GM12878 (cell line): ENCODE measurements around the gene SYNE4. TPM values are rescaled to one million over a fixed set of nuclear protein-coding genes. Genes with fewer than 3 reads are reported as not detected.

Source experiments
- ATAC-seq: fragments of 200-7000 bp; cut with Tn5 transposase; 3 replicates; pipeline ENCODE4 v1.9.1; 2020; ENCODE audit warnings: mild to moderate bottlenecking, moderate library complexity
- BruUV-seq: library from RNA; stranded (reverse); fragments of 400-500 nt; replicated peaks from 2 replicates; lab custom pipeline; 2021; lab: Mats Ljungman, UMichigan
- CTCF ChIA-PET: fragments of 300-600 bp; sonication (Branson Sonifier 250); formaldehyde crosslinking; extraction: SDS; loops from one replicate; lab custom pipeline; 2021; ENCODE audit warnings: inconsistent platforms; lab: Yijun Ruan, JAX
- POLR2A ChIA-PET: fragments of 350-600 bp; formaldehyde crosslinking; extraction: SDS; loops from one replicate; lab custom pipeline; 2021; ENCODE audit warnings: inconsistent platforms; lab: Charles Lee
- RAD21 ChIA-PET: fragments of 300-600 bp; sonication (Branson Sonifier 250); formaldehyde crosslinking; loops from one replicate; lab custom pipeline; 2023; ENCODE audit warnings: antibody characterized with exemption; ENCODE audit not compliant: unreplicated experiment; lab: Charles Lee
- SMC1A ChIA-PET: fragments of 300-600 bp; sonication (Branson Sonifier 250); formaldehyde crosslinking; loops from one replicate; lab custom pipeline; 2023; ENCODE audit not compliant: unreplicated experiment, uncharacterized antibody; lab: Charles Lee
- DNase-seq: peaks from one replicate; pipeline ENCODE4 v3.0.0-alpha.2; 2011; ENCODE audit warnings: low read depth, low spot score
- FAIRE-seq: peaks from 3 replicates; lab custom pipeline; 2011; peaks lifted over from hg19 to GRCh38; lab: Jason Lieb, UNC
- H2AFZ ChIP-seq: 2 replicates; pipeline ENCODE4 v1.6.0; 2011; ENCODE audit warnings: low read depth, low read length, control low read depth; ENCODE audit not compliant: control insufficient read depth
- H3K27ac ChIP-seq: 2 replicates; pipeline ENCODE4 v1.5.1; 2011; ENCODE audit warnings: control low read depth; ENCODE audit not compliant: control insufficient read depth, insufficient read depth
- H3K27me3 ChIP-seq, 2 experiments: replicated peaks in 1 of 2; 2 replicates each; pipeline versions ENCODE4 v1.6.0 to v1.6.1; 2011; ENCODE audit warnings: low read length in 1 of 2; ENCODE audit not compliant: control insufficient read depth in 2 of 2, insufficient read depth in 2 of 2
- H3K36me3 ChIP-seq, 2 experiments: 2 replicates each; pipeline ENCODE4 v1.5.1; 2011; ENCODE audit warnings: low read length in 1 of 2; ENCODE audit not compliant: control insufficient read depth in 2 of 2, insufficient read depth in 2 of 2
- H3K4me1 ChIP-seq: 2 replicates; pipeline ENCODE4 v1.6.1; 2011; ENCODE audit warnings: mild to moderate bottlenecking, low read length, moderate library complexity, mixed read lengths; ENCODE audit not compliant: control insufficient read depth, insufficient read depth
- H3K4me2 ChIP-seq: 2 replicates; pipeline ENCODE4 v1.6.0; 2011; ENCODE audit warnings: control low read depth; ENCODE audit not compliant: control insufficient read depth, insufficient read depth
- H3K4me3 ChIP-seq: fragments of 200-600 bp; sonication (generic); 2 replicates; pipeline ENCODE4 v1.5.1; 2016
- H3K79me2 ChIP-seq: 2 replicates; pipeline ENCODE4 v1.6.0; 2011; ENCODE audit warnings: low read length; ENCODE audit not compliant: control insufficient read depth, insufficient read depth
- H3K9ac ChIP-seq: 2 replicates; pipeline ENCODE4 v1.8.0; 2011; ENCODE audit warnings: low read length, control low read depth, mixed read lengths; ENCODE audit not compliant: control insufficient read depth, insufficient read depth
- H3K9me3 ChIP-seq: replicated peaks from 3 replicates; pipeline ENCODE4 v1.5.1; 2011; ENCODE audit warnings: mild to moderate bottlenecking, low read length; ENCODE audit not compliant: control insufficient read depth, insufficient read depth
- H4K20me1 ChIP-seq: 2 replicates; pipeline ENCODE4 v1.6.0; 2011; ENCODE audit not compliant: control insufficient read depth, insufficient read depth
- ATF7 ChIP-seq: fragments of 450-650 bp; IDR thresholded peaks from 2 replicates; pipeline ENCODE4 v1.6.1; 2016; ENCODE audit warnings: low read depth, mild to moderate bottlenecking
- IKZF1 ChIP-seq: fragments of 450-650 bp; conservative IDR thresholded peaks from 2 replicates; pipeline ENCODE4 v1.6.1; 2017; ENCODE audit warnings: antibody characterized with exemption, mild to moderate bottlenecking
- NRF1 ChIP-seq: conservative IDR thresholded peaks from 2 replicates; pipeline ENCODE4 v1.6.1; 2011; ENCODE audit warnings: mild to moderate bottlenecking, low read depth, low read length, improper control_type of control experiment
- RAD21 ChIP-seq: IDR thresholded peaks from 2 replicates; pipeline ENCODE4 v1.6.1; 2011; ENCODE audit warnings: mild to moderate bottlenecking, low read depth, low read length, moderate library complexity; ENCODE audit not compliant: insufficient read depth
- TAF1 ChIP-seq: IDR thresholded peaks from 2 replicates; pipeline ENCODE4 v1.6.1; 2011; ENCODE audit warnings: mild to moderate bottlenecking, low read depth, low read length, borderline replicate concordance
- WGBS: methylation state at CpG from one replicate; pipeline ENCODE4 v1.1.6; 2016; ENCODE audit warnings: low lambda C conversion rate; ENCODE audit not compliant: insufficient replicate concordance, insufficient coverage; ENCODE audit errors: missing lambda C conversion rate; 5-methylcytosine and 5-hydroxymethylcytosine counted together
- in situ Hi-C: fragments of 300-500 bp; cut with MboI; formaldehyde crosslinking; loops from 9 replicates; pipeline ENCODE4 v1.14.3; 2018; ENCODE audit warnings: mixed read lengths
- intact Hi-C: fragments of 100-400 bp; cut with micrococcal nuclease; formaldehyde crosslinking; loops from one replicate; pipeline ENCODE4 v1.14.2; 2022; ENCODE audit not compliant: unreplicated experiment
- polyA plus RNA-seq, 11 experiments: library from polyadenylated mRNA; depleted of rRNA in 4 of 11; unstranded in 6 of 11; stranded (reverse) in 5 of 11; fragments of >200 nt; fragmentation: Nextera tagmentation in 4 of 11; fragmentation: Illumina TruSeq in 1 of 11; extraction: Ambion mirVana in 4 of 11; extraction: Trizol in 1 of 11; gene quantifications; 1 replicate in 1 of 11; 2 replicates in 10 of 11; pipeline versions ENCODE4 v1.2.1 to v1.2.3, GENCODE V29; 2011 to 2016; ENCODE audit warnings: inconsistent platforms in 2 of 11, missing spikeins in 2 of 11, low read depth in 1 of 11
- total RNA-seq, 4 experiments: library from RNA; depleted of rRNA in 3 of 4; stranded (reverse); fragments of >200 nt in 3 of 4; fragmentation: Illumina TruSeq in 1 of 4; extraction: Trizol in 1 of 4; gene quantifications; 2 replicates each; pipeline versions ENCODE4 v1.2.1 to v1.2.3, GENCODE V29; 2013 to 2021
- TF ChIP-seq, protein P1 (sequence below), 3 experiments: IDR thresholded peaks in 2 of 3; conservative IDR thresholded peaks in 1 of 3; 2 replicates each; pipeline ENCODE4 v1.5.1; 2011; ENCODE audit warnings: low read depth in 3 of 3, low read length in 3 of 3, mild to moderate bottlenecking in 3 of 3, control low read depth in 2 of 3, moderate library complexity in 2 of 3, inconsistent platforms in 1 of 3, mixed read lengths in 1 of 3; ENCODE audit not compliant: control insufficient read depth in 2 of 3, insufficient read depth in 1 of 3; ENCODE audit errors: extremely low read depth in 1 of 3

Gene SYNE4
- total and polyA plus RNA-seq, 10 of the 15 experiments (the other 5 are each of a cell fraction or from before 2014, with no cell fraction given), result 0.35 to 1.2 (median 0.71) TPM

- Histone ChIP-seq H3K79me2 (no peaks in the 10 kb centered on the region), H3K9me3 (no peaks in the 10 kb centered on the region), H3K36me3 (no peaks in the 10 kb centered on the region; a peak in 2 of 4 replicates), H3K9ac (no peak overlapping the region), H4K20me1 (no peaks in the 10 kb centered on the region), H3K27me3 (no peaks in the 10 kb centered on the region), H3K4me2 (no peak overlapping the region), H3K4me1 (no peaks in the 10 kb centered on the region), H3K27ac (no peak overlapping the region), H3K4me3 (no peak overlapping the region), H2AFZ (no peak overlapping the region)
- peak; percentile 23 for DNase-seq
- POLR2A ChIA-PET, result no interaction called here
- RAD21 ChIA-PET, result no interaction called here
- CTCF ChIA-PET, result interaction anchor here (0.6 to 1.2 kb wide), 2 partner anchors 30 to 522 kb away, joined by 3 to 4 read pairs; no protein-coding TSS in a partner anchor
- WGBS, result 95% methylated on average over 8 of the region's 8 CpGs
- FAIRE-seq, result peak; percentile 38
- intact Hi-C loops (no loop called here), in situ Hi-C loops (no loop called here)
- BruUV-seq, result no TSS peak
- SMC1A ChIA-PET, result interaction anchor here (0.7 to 1.0 kb wide), 2 partner anchors 32 to 85 kb away, joined by 3 read pairs; partner anchors contain the start of genes POLR2I and TBCB
- peak; percentile 74 for ATAC-seq
- no peak for TF ChIP-seq TAF1
- TF ChIP-seq RAD21, result peak; percentile 21; the same call in 1 of the 2 replicates
- TF ChIP-seq, protein P1, sequence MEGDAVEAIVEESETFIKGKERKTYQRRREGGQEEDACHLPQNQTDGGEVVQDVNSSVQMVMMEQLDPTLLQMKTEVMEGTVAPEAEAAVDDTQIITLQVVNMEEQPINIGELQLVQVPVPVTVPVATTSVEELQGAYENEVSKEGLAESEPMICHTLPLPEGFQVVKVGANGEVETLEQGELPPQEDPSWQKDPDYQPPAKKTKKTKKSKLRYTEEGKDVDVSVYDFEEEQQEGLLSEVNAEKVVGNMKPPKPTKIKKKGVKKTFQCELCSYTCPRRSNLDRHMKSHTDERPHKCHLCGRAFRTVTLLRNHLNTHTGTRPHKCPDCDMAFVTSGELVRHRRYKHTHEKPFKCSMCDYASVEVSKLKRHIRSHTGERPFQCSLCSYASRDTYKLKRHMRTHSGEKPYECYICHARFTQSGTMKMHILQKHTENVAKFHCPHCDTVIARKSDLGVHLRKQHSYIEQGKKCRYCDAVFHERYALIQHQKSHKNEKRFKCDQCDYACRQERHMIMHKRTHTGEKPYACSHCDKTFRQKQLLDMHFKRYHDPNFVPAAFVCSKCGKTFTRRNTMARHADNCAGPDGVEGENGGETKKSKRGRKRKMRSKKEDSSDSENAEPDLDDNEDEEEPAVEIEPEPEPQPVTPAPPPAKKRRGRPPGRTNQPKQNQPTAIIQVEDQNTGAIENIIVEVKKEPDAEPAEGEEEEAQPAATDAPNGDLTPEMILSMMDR (IDR thresholded peaks at IDR 0.05 in 2 of 3, conservative IDR thresholded peaks at IDR 0.05 in 1 of 3; ENCODE audit: control insufficient read depth in 2 of 3, extremely low read depth in 1 of 3, insufficient read depth in 1 of 3, low read depth in 3 of 3, low read length in 3 of 3), result peak in 1 of 3 experiments; percentile 26; a peak in 1 of 6 replicates
- TF ChIP-seq IKZF1, result 0 out of 2 replicates have a peak, but pooled peaks have one; percentile 21
- TF ChIP-seq ATF7, result no peak
- TF ChIP-seq NRF1, result no peak
These were observed 21.9 kb upstream of the SYNE4 start for GRCh38 chr19:36030264-36031148.
